Subcutaneous abdominal adipose tissue (tissue), 5 donors: Measurements from ENCODE around the gene ABCC3.

Experiments
- H3K27ac ChIP-seq: one replicate; pipeline ENCODE4 v1.7.0; 2013; ENCODE audit warnings: low read depth, mild to moderate bottlenecking, inconsistent platforms, low read length, moderate library complexity
- H3K27me3 ChIP-seq, 5 donors: one replicate each; pipeline ENCODE4 v1.7.0; 2013; ENCODE audit warnings: low read length in 5 of 5, inconsistent platforms in 1 of 5; ENCODE audit not compliant: control insufficient read depth in 5 of 5, insufficient read depth in 4 of 5
- H3K36me3 ChIP-seq, 5 donors: one replicate each; pipeline ENCODE4 v1.7.0; 2013; ENCODE audit warnings: low read length in 5 of 5; ENCODE audit not compliant: control insufficient read depth in 5 of 5, insufficient read depth in 5 of 5
- H3K4me1 ChIP-seq, 5 donors: one replicate each; pipeline ENCODE4 v1.7.0; 2013; ENCODE audit warnings: low read length in 5 of 5, mild to moderate bottlenecking in 3 of 5, moderate library complexity in 1 of 5; ENCODE audit not compliant: control insufficient read depth in 5 of 5, insufficient read depth in 5 of 5
- H3K4me3 ChIP-seq, 5 donors: one replicate each; pipeline ENCODE4 v1.7.0; 2013; ENCODE audit warnings: low read length in 5 of 5, low read depth in 1 of 5
- H3K9ac ChIP-seq, 5 donors: one replicate each; pipeline ENCODE4 v1.7.0; 2013; ENCODE audit warnings: low read length in 5 of 5, mild to moderate bottlenecking in 4 of 5, moderate library complexity in 3 of 5
- H3K9me3 ChIP-seq, 5 donors: one replicate each; pipeline ENCODE4 v1.7.0; 2013; ENCODE audit warnings: low read length in 5 of 5; ENCODE audit not compliant: control insufficient read depth in 5 of 5
- donor health status: healthy.
- donor health status: healthy.
- donor health status: healthy.
- donor health status: healthy.
- donor health status: healthy.

Gene ABCC3

DNA sequence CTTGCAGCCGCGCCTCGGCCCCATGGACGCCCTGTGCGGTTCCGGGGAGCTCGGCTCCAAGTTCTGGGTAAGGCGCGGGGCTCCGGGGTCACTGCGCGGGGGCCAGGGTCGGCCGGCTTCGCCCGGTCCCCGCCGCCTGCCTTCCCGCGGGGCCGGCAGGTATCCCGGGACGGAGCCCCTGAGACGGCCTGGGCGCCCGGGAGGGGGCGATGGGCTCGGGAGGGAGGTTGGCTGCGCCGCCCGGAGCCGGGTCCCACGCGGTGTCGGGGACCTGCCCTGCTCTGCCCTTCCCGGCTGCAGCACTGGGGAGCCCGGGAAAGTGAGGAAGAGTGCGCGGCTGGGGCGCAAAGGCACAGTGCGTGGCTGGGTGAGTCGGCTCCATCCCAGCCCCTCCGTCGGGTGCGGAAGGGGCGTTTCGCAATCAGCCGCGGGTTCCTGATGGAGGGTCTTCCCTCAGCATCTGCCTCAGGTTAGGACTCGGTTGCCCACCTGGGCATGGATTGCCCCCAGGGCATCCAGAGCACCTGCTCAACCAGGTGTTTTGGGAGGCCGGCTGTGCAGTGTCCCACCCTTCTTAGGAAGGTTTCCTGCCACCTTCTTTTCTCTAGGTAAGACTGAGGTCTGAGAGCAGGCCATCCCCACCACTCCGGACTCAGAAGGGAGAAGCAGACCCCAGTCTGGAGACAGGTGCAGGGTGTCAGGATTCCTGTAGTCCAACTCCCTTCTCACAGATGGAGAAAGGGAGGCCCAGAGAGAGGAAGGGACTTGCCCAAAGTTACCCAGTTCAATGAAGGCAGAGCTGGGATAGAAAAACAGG, 442 bp downstream of the ABCC3 start:
- Histone ChIP-seq H3K36me3 (no peaks in the 10 kb centered on the region), H3K4me3 (peak overlapping the region in 4 of 5 donors; percentile 42 to 66 (median 52)), H3K27ac (no peak overlapping the region), H3K9me3 (no peaks in the 10 kb centered on the region), H3K9ac (peak overlapping the region in 2 of 5 donors; percentile 40 to 45), H3K27me3 (peaks cover 0 to 22% (median 6%) of the 10 kb centered on the region in 5 donors), H3K4me1 (peaks cover 6 to 55% (median 41%) of the 10 kb centered on the region in 5 donors)

DNA sequence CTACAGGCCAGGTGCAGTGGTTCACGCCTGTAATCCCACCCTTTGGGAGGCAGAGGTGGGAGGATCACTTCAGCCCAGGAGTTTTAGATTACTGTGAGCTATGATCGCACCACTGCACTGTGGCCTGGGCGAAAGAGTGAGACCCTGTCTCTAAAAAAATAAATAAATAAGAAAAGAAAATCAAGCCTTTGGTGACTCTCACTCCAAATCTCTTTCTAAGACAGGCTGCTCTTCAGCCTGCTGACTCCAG, 976 bp downstream of the ABCC3 start:
- Histone ChIP-seq H3K9me3 (no peaks in the 10 kb centered on the region), H3K4me1 (peaks cover 6 to 57% (median 46%) of the 10 kb centered on the region in 5 donors), H3K4me3 (no peak overlapping the region), H3K27ac (no peak overlapping the region), H3K36me3 (no peaks in the 10 kb centered on the region), H3K27me3 (peaks cover 0 to 19% (median 6%) of the 10 kb centered on the region in 5 donors), H3K9ac (no peak overlapping the region)

DNA sequence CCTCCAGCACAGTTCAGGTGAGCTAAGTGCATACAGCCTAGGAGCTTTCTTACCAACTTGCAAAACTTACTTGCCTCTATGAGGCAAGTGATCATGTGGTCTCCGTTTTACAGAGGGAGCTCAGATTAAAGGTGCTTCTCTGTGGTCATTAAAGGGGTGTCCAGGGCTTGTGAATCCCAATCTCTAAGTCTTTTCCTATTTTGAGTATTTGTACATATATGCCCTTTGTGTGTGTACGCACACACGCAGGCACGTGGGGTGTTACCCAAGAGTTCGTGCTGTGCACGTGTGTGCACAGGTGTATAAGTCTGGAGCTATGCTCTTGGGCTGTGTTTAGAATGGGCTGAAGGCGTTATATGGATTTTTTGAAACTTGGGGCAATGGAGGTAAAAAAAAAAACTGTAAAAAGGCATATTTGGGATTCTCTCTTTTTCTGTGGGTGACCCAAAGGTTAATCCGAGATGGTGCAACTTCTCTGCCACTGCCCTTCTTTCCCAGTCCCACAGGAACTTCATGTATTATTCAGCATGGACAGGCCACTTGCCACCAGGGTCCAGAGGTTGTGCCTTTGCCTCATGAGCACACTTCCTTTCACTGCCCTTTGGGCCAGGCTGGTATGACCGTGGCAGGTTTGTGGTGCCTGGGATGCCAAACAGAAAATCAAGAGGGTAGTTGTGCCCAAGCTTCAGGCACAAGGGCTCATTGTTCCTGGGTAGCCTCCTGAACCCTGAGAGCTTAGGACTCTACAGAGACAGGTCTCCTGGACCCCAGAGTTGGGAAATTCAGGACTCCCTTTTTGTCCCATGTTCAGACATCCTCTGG, 1.5 kb downstream of the ABCC3 start:
- H3K4me3 ChIP-seq, result no peak overlapping the region
- no peaks in the 10 kb centered on the region for H3K9me3 ChIP-seq
- H3K27me3 ChIP-seq, result peaks cover 0 to 18% (median 6%) of the 10 kb centered on the region in 5 donors
- no peak overlapping the region for H3K27ac ChIP-seq
- H3K36me3 ChIP-seq, result no peaks in the 10 kb centered on the region
- H3K9ac ChIP-seq, result no peak overlapping the region
- peaks cover 6 to 60% (median 52%) of the 10 kb centered on the region in 5 donors for H3K4me1 ChIP-seq

DNA sequence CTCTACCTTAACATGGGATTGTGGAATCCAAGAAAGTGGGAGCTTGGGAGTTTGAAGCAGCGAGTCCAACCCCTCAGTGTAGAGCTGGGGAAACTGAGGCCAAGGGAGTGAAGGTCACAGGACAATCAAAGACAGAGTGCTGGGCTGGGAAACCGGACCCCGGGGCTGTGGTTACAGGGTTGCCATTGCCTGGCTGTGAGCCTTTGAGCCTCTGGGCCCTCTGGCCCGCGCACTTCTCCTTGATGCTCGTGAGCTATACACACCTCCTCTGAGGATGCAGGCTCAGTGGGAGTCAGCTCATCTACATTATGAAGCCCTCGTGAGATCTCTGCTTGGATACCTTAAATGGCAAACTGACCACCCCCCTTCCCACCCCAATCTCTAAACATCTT, 2.1 kb downstream of the ABCC3 start:
- H3K9me3 ChIP-seq, result no peaks in the 10 kb centered on the region
- no peak overlapping the region for H3K27ac ChIP-seq
- H3K4me1 ChIP-seq, result peaks cover 6 to 60% (median 53%) of the 10 kb centered on the region in 5 donors
- no peak overlapping the region for H3K9ac ChIP-seq
- H3K36me3 ChIP-seq, result no peaks in the 10 kb centered on the region
- peaks cover 0 to 17% (median 4%) of the 10 kb centered on the region in 5 donors for H3K27me3 ChIP-seq
- H3K4me3 ChIP-seq, result no peak overlapping the region

DNA sequence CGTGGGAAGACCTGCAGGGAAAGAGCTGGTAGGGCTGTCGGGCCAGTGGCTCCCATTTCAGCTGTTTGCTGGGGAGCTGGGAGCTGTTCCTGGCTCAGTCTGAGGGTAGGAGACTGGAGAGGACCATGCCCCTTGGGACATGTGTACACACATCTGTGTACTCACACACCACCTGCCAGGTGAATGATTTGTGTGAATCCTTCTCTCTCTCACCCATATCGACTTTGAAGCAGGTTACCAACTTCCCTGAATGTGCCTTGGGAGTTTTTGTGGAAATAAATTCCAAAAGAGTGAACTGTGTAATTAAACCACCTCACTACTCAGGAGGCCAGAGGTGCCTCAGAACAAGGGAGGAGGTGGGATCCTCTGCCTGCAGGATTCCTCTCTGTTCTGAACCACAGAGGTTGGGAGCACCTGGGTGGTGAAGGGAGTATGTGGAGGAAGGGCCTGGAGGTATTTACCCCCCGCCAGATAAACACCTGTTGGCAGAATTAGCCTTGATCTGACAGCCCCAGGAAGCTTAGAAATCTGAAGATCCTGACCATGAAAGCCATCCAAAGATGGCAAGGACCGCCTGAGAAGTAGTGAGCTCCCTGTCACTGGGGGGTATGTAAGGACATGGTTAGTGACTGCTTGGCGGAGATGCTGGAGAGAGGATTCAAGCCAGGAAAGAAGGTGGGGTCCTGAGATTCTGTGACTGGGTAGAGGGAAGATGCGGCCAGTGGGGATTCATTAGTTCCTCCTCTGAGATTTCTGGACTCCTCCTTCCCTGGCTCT, 3.3 kb downstream of the ABCC3 start:
- no peak overlapping the region for H3K9ac ChIP-seq
- no peaks in the 10 kb centered on the region for H3K9me3 ChIP-seq
- no peak overlapping the region for H3K27ac ChIP-seq
- H3K4me3 ChIP-seq, result no peak overlapping the region
- peaks cover 6 to 60% (median 53%) of the 10 kb centered on the region in 5 donors for H3K4me1 ChIP-seq
- no peaks in the 10 kb centered on the region for H3K36me3 ChIP-seq
- H3K27me3 ChIP-seq, result peaks cover 0 to 14% (median 4%) of the 10 kb centered on the region in 5 donors

DNA sequence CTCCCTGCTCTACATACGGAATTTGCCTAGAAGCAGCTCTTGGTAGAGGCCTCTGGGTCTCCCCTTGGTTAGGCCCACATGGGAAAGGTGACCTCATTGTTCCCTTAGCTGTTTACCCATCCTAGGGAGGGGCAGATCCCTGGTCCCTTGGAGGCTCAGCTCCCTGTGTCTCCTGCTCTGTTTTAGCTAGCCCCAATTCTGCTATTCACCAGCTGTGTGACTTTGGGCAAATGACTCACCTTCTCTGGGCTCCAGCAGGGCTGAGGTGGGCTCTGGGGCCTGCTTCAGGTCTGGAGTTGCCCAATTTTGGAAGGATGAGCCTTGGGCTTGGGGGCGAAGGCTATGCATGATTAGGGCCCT, 3.9 kb downstream of the ABCC3 start:
- peaks cover 0 to 14% (median 4%) of the 10 kb centered on the region in 5 donors for H3K27me3 ChIP-seq
- H3K9ac ChIP-seq, result no peak overlapping the region
- peak overlapping the region in 1 of 5 donors; percentile 17 for H3K4me3 ChIP-seq
- H3K27ac ChIP-seq, result no peak overlapping the region
- H3K9me3 ChIP-seq, result no peaks in the 10 kb centered on the region
- H3K36me3 ChIP-seq, result no peaks in the 10 kb centered on the region
- H3K4me1 ChIP-seq, result peaks cover 6 to 60% (median 53%) of the 10 kb centered on the region in 5 donors

DNA sequence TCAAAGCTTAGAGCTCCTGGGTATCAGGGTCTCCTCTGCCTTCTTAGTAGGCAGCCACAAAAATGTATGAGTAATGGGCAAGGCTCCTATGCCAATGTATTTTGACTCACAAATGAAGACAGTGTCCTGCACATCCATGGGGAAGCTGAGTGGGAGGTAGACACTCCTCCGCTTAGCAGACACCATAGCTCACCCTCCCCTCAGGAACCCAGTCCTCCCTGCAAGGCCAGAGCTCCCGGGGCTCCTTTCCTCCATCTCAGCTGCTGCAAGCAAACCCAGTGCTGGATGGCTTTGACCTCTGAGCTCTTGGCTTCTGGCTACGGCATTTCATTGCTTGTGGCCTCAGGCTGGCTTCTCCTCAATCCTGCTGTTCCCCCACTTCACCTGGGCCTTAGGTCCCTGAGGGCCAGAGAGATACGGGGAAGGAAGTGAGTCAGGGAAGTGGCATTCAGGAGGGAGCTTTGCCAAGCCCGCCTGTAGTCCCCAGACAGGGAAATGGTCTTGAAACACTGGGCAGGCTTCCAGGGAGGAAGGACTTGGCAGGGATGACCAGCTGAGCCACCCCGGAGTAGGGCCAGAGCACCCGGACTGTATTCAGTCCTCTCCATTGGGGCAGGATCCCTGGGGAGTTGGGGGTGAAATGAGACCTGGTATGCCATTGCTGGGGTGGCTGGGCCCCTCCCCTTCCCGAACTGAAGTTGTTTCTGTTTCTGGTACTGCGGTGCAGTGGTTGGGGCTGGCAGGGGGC, 4.5 kb downstream of the ABCC3 start:
- Histone ChIP-seq H3K27me3 (peaks cover 0 to 10% (median 4%) of the 10 kb centered on the region in 5 donors), H3K27ac (no peak overlapping the region), H3K4me3 (peak overlapping the region in 3 of 5 donors; percentile 8 to 26 (median 17))

DNA sequence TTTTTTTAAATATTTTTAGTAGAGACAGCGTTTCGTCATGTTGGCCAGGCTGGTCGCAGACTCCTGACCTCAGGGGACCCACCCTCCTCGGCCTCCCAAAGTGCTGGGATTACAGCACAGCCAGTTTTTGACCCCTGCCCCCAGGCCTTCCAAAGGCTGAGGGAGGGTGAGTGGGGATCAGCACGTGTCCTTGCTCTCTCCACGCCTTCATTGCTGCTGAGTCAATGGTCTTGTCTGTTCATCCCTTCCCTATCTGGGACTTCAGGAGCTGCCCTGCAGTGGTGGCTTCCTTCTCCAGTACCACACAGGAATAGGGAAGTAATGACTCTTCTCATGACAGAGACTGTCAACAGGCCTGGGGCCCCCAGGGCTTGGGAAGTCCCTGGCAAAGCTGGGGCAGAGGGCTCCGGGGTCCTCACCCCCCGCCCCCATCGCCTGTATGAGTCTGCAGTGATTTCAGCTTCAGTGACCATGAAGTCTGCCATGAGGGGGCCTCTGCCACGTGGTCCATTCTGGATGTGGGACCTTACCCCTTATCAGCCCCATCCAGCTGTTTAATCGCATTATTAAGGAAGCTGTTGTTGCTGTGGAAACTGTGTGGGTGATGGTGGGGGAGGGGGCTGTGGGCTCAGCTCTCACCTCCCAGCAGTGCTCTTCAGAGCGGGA, 6.1 kb downstream of the ABCC3 start:
- Histone ChIP-seq H3K9me3 (no peaks in the 10 kb centered on the region), H3K27me3 (peaks cover 0 to 3% (median 0%) of the 10 kb centered on the region in 5 donors), H3K4me1 (peaks cover 6 to 42% (median 36%) of the 10 kb centered on the region in 5 donors), H3K27ac (no peak overlapping the region), H3K36me3 (no peaks in the 10 kb centered on the region), H3K4me3 (no peak overlapping the region), H3K9ac (no peak overlapping the region)

More for the DNA sequence above, 4.5 kb downstream of the ABCC3 start:
- Histone ChIP-seq H3K4me1 (peaks cover 6 to 59% (median 51%) of the 10 kb centered on the region in 5 donors), H3K9me3 (no peaks in the 10 kb centered on the region), H3K9ac (no peak overlapping the region), H3K36me3 (no peaks in the 10 kb centered on the region)

DNA sequence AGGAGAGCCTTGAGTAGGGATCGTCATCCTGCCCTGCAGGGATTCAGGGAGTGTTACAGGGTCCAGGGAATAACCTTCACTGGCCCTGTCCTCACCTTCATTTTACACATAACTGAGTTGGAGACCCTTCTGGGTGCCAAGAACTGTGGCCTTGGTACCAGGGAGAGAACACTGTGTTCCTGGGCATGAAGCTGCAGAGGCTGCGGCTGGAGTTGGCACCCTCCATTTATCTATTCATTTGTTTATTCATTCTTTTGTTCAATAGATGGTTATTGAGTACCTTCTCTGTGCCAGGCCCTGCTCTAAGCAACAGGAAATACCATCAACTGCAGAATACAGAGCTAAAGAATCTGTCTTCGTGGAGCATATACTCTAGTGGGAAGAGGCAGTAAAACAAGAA, 6.7 kb downstream of the ABCC3 start:
- no peak overlapping the region for H3K27ac ChIP-seq
- H3K4me3 ChIP-seq, result no peak overlapping the region
- H3K9me3 ChIP-seq, result no peaks in the 10 kb centered on the region
- H3K9ac ChIP-seq, result no peak overlapping the region
- peaks cover 6 to 37% (median 33%) of the 10 kb centered on the region in 5 donors for H3K4me1 ChIP-seq
- peaks cover 0 to 3% (median 0%) of the 10 kb centered on the region in 5 donors for H3K27me3 ChIP-seq
- H3K36me3 ChIP-seq, result no peaks in the 10 kb centered on the region
